ENCODE results near the gene ZNF747. TPM values are rescaled to one million over a fixed set of nuclear protein-coding genes. Genes with fewer than 3 reads are reported as not detected.

Gene ZNF747
- total RNA-seq, 1 donor from 2014 or later: 9.9 TPM

DNA sequence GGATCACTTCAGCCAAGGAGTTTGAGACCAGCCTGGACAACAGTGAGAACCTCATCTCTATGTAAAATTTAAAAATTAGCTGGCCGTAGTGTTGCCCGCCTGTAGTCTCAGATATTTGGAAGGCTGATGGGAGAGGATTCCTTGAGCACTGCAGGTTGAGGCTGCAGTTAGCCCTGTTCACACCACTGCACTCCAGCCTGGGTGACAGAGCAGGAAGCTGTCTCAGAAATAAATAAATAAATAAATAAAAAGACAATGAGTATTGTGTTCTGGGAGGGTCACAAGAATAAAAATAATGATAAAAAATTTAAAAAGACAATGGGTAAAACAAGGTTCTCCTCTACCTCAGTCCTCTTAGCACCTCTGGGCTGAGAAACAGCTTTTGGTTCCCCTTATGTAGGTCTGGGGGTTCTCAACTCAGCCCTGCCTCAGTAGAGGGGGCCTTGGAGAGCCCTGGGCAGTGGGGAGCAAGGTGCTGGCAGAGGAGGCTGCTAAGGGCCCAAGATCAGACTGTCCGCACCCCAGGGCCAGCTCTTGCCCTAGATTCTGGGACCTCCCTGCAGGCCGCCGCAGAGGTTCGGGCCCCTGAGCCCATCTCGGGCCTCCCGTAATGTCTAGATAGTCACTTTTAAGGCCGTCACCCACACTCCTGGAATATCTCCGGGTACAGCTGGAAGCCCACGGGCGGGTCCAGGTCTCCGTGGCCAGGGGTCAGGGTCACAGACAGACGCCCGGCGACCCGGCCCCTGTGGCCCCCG lies 20.1 kb upstream of the ZNF747 start:
- TF ChIP-seq, protein P1, sequence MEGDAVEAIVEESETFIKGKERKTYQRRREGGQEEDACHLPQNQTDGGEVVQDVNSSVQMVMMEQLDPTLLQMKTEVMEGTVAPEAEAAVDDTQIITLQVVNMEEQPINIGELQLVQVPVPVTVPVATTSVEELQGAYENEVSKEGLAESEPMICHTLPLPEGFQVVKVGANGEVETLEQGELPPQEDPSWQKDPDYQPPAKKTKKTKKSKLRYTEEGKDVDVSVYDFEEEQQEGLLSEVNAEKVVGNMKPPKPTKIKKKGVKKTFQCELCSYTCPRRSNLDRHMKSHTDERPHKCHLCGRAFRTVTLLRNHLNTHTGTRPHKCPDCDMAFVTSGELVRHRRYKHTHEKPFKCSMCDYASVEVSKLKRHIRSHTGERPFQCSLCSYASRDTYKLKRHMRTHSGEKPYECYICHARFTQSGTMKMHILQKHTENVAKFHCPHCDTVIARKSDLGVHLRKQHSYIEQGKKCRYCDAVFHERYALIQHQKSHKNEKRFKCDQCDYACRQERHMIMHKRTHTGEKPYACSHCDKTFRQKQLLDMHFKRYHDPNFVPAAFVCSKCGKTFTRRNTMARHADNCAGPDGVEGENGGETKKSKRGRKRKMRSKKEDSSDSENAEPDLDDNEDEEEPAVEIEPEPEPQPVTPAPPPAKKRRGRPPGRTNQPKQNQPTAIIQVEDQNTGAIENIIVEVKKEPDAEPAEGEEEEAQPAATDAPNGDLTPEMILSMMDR (IDR thresholded peaks at IDR 0.05; ENCODE audit: insufficient read depth, low read length, poor library complexity, severe bottlenecking): no peak
- no peak overlapping the region for H3K4me3 ChIP-seq (ENCODE audit: low read depth, low read length)
- no peak for DNase-seq (ENCODE audit: low read depth)

DNA sequence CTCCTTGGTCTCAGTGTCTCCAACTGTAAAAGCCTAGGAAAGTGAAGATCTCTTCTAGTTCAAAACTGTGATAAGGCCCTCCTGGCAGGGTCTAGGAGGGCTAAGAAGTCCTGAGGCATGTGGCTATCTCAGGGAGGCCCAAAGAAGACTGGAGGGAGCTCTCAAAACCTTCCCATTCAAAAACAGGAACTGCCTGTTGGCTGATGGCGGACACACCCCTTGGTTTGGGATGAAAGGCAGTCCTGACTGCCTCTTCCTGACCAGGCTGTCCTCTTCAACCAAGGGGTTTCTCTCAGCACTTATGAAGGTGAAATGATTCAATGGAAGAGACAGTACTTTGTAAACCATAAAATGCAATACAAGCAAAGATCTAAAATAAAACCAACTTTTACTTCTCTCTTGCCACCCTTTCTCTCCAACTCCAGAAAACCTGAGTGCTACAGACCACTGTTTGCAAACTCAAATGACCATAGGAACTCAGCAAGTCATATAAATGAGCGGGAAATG lies 18.8 kb upstream of the ZNF747 start:
- no peak overlapping the region for H3K4me3 ChIP-seq (ENCODE audit: low read depth, low read length)
- no peak for DNase-seq (ENCODE audit: low read depth)
- TF ChIP-seq, protein P1 (IDR thresholded peaks at IDR 0.05; ENCODE audit: insufficient read depth, low read length, poor library complexity, severe bottlenecking): no peak

More for the DNA sequence above, 20.1 kb upstream of the ZNF747 start:
- Histone ChIP-seq H3K27me3 (ENCODE audit: control insufficient read depth, insufficient read depth, low read length) (no peaks in the 10 kb centered on the region), H3K36me3 (ENCODE audit: control insufficient read depth, insufficient read depth, low read length) (peaks cover 1% of the 10 kb centered on the region)

DNA sequence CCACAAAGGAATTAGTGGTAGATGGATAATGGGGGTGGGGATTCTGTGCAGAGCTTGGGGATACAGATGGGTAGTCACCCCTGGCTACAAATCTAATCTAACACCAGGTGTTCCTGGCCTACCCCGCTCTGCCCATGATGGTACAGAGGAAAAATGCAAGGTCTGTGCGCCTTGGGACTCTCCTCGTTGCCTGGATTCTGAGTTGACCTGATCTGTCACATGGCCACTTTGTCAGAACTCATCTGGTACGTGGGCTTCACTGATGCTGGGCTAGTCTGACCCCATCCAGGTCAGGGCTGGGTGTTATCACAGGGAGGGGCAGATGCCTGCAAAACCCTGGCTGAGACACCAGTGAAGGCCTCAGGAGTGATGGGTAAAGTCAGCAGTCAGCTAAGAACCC lies 18.3 kb upstream of the ZNF747 start:
- TF ChIP-seq, protein P1 (IDR thresholded peaks at IDR 0.05; ENCODE audit: insufficient read depth, low read length, poor library complexity, severe bottlenecking): no peak
- H3K4me3 ChIP-seq (ENCODE audit: low read depth, low read length): no peak overlapping the region
- DNase-seq (ENCODE audit: low read depth): no peak

More for the DNA sequence above, 18.8 kb upstream of the ZNF747 start:
- no peaks in the 10 kb centered on the region for H3K27me3 ChIP-seq (ENCODE audit: control insufficient read depth, insufficient read depth, low read length)
- peaks cover 1% of the 10 kb centered on the region for H3K36me3 ChIP-seq (ENCODE audit: control insufficient read depth, insufficient read depth, low read length)

DNA sequence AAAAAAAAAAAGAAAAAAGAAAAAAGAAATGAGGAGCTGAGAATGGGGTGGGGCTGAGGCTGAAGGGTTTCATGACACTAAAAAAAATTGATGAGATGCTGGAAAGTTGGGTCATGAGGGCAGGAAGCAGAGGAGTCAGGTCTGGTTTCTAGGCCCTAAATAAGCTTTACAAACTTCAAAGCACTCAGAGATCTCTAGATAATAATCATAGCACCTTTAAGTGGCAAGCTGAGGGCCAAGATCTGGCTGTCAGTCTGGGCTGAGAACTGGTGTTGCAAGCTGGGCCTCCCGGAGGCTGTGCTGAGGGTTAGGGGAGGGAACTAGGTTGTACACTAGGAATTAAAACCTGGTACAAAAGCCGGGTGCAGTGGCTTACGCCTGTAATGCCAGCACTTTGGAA lies 17.1 kb upstream of the ZNF747 start:
- no peak overlapping the region for H3K4me3 ChIP-seq (ENCODE audit: low read depth, low read length)
- TF ChIP-seq, protein P1 (IDR thresholded peaks at IDR 0.05; ENCODE audit: insufficient read depth, low read length, poor library complexity, severe bottlenecking): no peak

More for the DNA sequence above, 18.3 kb upstream of the ZNF747 start:
- Histone ChIP-seq H3K27me3 (ENCODE audit: control insufficient read depth, insufficient read depth, low read length) (no peaks in the 10 kb centered on the region), H3K36me3 (ENCODE audit: control insufficient read depth, insufficient read depth, low read length) (peaks cover 1% of the 10 kb centered on the region)

DNA sequence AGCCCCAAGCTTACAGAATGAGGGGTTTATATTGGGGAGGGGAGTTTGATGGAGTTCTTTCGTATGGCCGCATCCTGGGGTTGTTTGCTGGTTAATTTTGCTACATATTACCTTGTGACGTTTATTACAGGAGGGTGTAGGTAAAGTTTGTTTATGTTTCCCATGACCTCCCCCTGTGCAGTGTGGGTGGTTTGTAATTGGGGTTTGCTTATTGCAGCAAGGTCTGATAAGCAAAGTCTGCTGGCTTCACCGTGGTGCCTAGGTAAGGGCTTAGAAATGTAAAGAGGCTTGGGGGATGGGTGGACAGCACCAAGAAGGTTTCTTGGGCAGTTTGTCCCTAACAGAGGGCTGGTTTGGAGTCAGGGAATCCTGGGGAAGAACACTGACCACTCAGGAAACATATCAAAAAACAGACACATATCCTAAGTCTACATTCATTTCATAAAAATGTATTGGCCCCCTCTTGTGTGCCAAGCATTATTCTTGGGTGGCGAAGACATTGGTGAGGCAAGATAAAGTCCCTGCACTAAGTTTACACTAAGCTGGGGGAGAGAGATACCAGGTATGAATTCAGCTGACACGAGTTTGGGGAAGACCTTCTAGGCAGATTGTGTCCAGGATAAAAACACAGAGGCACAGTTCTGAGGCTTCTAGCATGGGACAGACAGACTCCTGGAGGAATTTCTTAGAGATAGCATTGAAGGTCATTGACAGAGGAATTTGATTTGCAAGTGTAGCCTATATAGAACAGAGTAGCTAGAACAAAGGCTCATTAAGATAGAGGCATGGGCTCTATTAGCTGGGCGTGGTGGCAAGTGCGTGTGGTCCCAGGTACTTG lies 14.0 kb upstream of the ZNF747 start:
- DNase-seq (ENCODE audit: low read depth): no peak
- H3K4me3 ChIP-seq (ENCODE audit: low read depth, low read length): no peak overlapping the region
- no peaks in the 10 kb centered on the region for H3K27me3 ChIP-seq (ENCODE audit: control insufficient read depth, insufficient read depth, low read length)
- no peaks in the 10 kb centered on the region for H3K36me3 ChIP-seq (ENCODE audit: control insufficient read depth, insufficient read depth, low read length)
- TF ChIP-seq, protein P1 (IDR thresholded peaks at IDR 0.05; ENCODE audit: insufficient read depth, low read length, poor library complexity, severe bottlenecking): no peak

More for the DNA sequence above, 17.1 kb upstream of the ZNF747 start:
- Histone ChIP-seq H3K27me3 (ENCODE audit: control insufficient read depth, insufficient read depth, low read length) (no peaks in the 10 kb centered on the region), H3K36me3 (ENCODE audit: control insufficient read depth, insufficient read depth, low read length) (peaks cover 1% of the 10 kb centered on the region)
- no peak for DNase-seq (ENCODE audit: low read depth)
